Activated CD8-positive, alpha-beta memory T cell treated with anti-CD3 and anti-CD28 coated beads, Interleukin-2, amount 50 U/mL, for 1 hour (primary cell): ENCODE results near the gene STRN3.
"Not testable (repeated sequence)": the region's sequence is repeated elsewhere in the genome, so short reads cannot be mapped to it uniquely, and the experiment has no call there.

Source experiments
- DNase-seq: peaks from one replicate; pipeline ENCODE4 v3.0.0-alpha.2; 2020; ENCODE audit errors: extremely low read depth

The STRN3 gene

GRCh38 chr14:31026077-31026449 is at the start of gene STRN3:
Gene STRN3, minus strand, starts transcription at chr14:31026379. Its CDS starts 194 bp downstream, at chr14:31026185.
- DNase-seq = no peak

- no peak for DNase-seq
Observed at GRCh38 chr14:31075144-31075543, 49.0 kb upstream of the STRN3 start.

GRCh38 chr14:31071151-31071550 is 45.0 kb upstream of the STRN3 start:
- no peak for DNase-seq

- DNase-seq = no peak
Observed at GRCh38 chr14:31070431-31070830, 44.3 kb upstream of the STRN3 start.

- DNase-seq = no peak
Observed at GRCh38 chr14:31069343-31069742, 43.2 kb upstream of the STRN3 start.

- no peak for DNase-seq
Observed at GRCh38 chr14:31068235-31068634, 42.1 kb upstream of the STRN3 start.

GRCh38 chr14:31062908-31063307 is 36.7 kb upstream of the STRN3 start:
- not testable (repeated sequence) for DNase-seq

GRCh38 chr14:31060253-31060875 is 34.2 kb upstream of the STRN3 start:
- no peak for DNase-seq

GRCh38 chr14:31059152-31059924 is 33.2 kb upstream of the STRN3 start:
- DNase-seq = no peak

GRCh38 chr14:31057701-31058364 is 31.7 kb upstream of the STRN3 start:
- no peak for DNase-seq

- DNase-seq = no peak
Observed at GRCh38 chr14:31057035-31057434, 30.9 kb upstream of the STRN3 start.

GRCh38 chr14:31052905-31053586 is 26.9 kb upstream of the STRN3 start:
- not testable (repeated sequence) for DNase-seq

- no peak for DNase-seq
Observed at GRCh38 chr14:31051511-31051910, 25.3 kb upstream of the STRN3 start.

- no peak for DNase-seq
Observed at GRCh38 chr14:31051023-31051422, 24.8 kb upstream of the STRN3 start.

- DNase-seq = no peak
Observed at GRCh38 chr14:31047503-31047902, 21.3 kb upstream of the STRN3 start.

- no peak for DNase-seq
Observed at GRCh38 chr14:31045501-31046080, 19.4 kb upstream of the STRN3 start.

- no peak for DNase-seq
Observed at GRCh38 chr14:31043379-31043778, 17.2 kb upstream of the STRN3 start.

- DNase-seq = not testable (repeated sequence)
Observed at GRCh38 chr14:31042893-31043292, 16.7 kb upstream of the STRN3 start.

- DNase-seq = no peak
Observed at GRCh38 chr14:31042300-31042699, 16.1 kb upstream of the STRN3 start.

- no peak for DNase-seq
Observed at GRCh38 chr14:31038521-31039166, 12.5 kb upstream of the STRN3 start.

GRCh38 chr14:31037709-31038221 is 11.6 kb upstream of the STRN3 start:
- no peak for DNase-seq
